Caco-2 (cell line): Measurements from ENCODE around the gene MYO16. TPM values are rescaled to one million over a fixed set of nuclear protein-coding genes. Genes with fewer than 3 reads are reported as not detected.
A peak's percentile ranks its signal among the peaks of the same experiment; 100 is the strongest.

Experiments
- BruUV-seq: library from RNA; stranded (reverse); fragments of 400-500 nt; replicated peaks from 2 replicates; lab custom pipeline; 2021; lab: Mats Ljungman, UMichigan
- CTCF ChIA-PET: fragments of 300-600 bp; sonication (Branson Sonifier 250); formaldehyde crosslinking; loops from one replicate; lab custom pipeline; 2022; ENCODE audit warnings: antibody characterized with exemption; lab: Charles Lee
- POLR2A ChIA-PET: fragments of 300-600 bp; sonication (Branson Sonifier 250); formaldehyde crosslinking; loops from one replicate; lab custom pipeline; 2022; ENCODE audit warnings: antibody characterized with exemption; lab: Charles Lee
- DNase-seq, 2 experiments: peaks; one replicate each; pipeline versions ENCODE4 v3.0.0 to v3.0.0-alpha.2; 2020 to 2022
- H3K27me3 ChIP-seq: replicated peaks from 2 replicates; pipeline ENCODE4 v1.6.0; 2011; ENCODE audit warnings: low read length; ENCODE audit not compliant: control insufficient read depth, insufficient read depth
- H3K36me3 ChIP-seq: 2 replicates; pipeline ENCODE4 v1.5.1; 2011; ENCODE audit warnings: low read length; ENCODE audit not compliant: control insufficient read depth, insufficient read depth
- H3K4me1 ChIP-seq: fragments of 250-450 bp; sonication (Bioruptor Pico); 2 replicates; pipeline ENCODE4 v1.5.1; 2020; ENCODE audit warnings: mild to moderate bottlenecking
- H3K4me3 ChIP-seq: 2 replicates; pipeline ENCODE4 v1.5.1; 2011; ENCODE audit warnings: low read depth, mild to moderate bottlenecking, control low read depth, low read length
- H3K9me3 ChIP-seq: fragments of 250-450 bp; sonication (Bioruptor Pico); 2 replicates; pipeline ENCODE4 v1.5.1; 2020; ENCODE audit warnings: mild to moderate bottlenecking, moderate library complexity
- H3K27ac Mint-ChIP-seq: one replicate; pipeline ENCODE4 v1.8.0; 2022; ENCODE audit warnings: mixed read lengths; ENCODE audit not compliant: unreplicated experiment
- H3K27me3 Mint-ChIP-seq: one replicate; pipeline ENCODE4 v1.8.0; 2022; ENCODE audit warnings: mixed read lengths; ENCODE audit not compliant: insufficient read depth, unreplicated experiment
- H3K36me3 Mint-ChIP-seq: one replicate; pipeline ENCODE4 v1.8.0; 2022; ENCODE audit warnings: mild to moderate bottlenecking, mixed read lengths; ENCODE audit not compliant: insufficient read depth, unreplicated experiment
- H3K4me1 Mint-ChIP-seq: one replicate; pipeline ENCODE4 v1.8.0; 2022; ENCODE audit warnings: low read depth, mixed read lengths; ENCODE audit not compliant: unreplicated experiment
- H3K4me3 Mint-ChIP-seq: one replicate; pipeline ENCODE4 v1.8.0; 2022; ENCODE audit warnings: mild to moderate bottlenecking, moderate library complexity, mixed read lengths; ENCODE audit not compliant: unreplicated experiment
- H3K9me3 Mint-ChIP-seq: one replicate; pipeline ENCODE4 v1.8.0; 2022; ENCODE audit warnings: mixed read lengths; ENCODE audit not compliant: unreplicated experiment
- intact Hi-C: fragments of 100-400 bp; cut with micrococcal nuclease; formaldehyde crosslinking; loops from one replicate; pipeline ENCODE4 v1.10.0; 2022; ENCODE audit not compliant: unreplicated experiment
- total RNA-seq: library from RNA; stranded (reverse); gene quantifications from 2 replicates; pipeline ENCODE4 v1.2.3, GENCODE V29; 2022
- TF ChIP-seq, protein P1 (sequence below), 2 experiments: fragments of 200-600 bp in 1 of 2; IDR thresholded peaks; 1 replicate in 1 of 2; 2 replicates in 1 of 2; pipeline versions ENCODE4 v1.5.1 to v1.8.0; 2011 to 2022; ENCODE audit warnings: antibody characterized with exemption in 1 of 2, control low read depth in 1 of 2, inconsistent platforms in 1 of 2, low read depth in 1 of 2, low read length in 1 of 2, mild to moderate bottlenecking in 1 of 2, moderate library complexity in 1 of 2; ENCODE audit not compliant: insufficient read depth in 1 of 2, severe bottlenecking in 1 of 2, unreplicated experiment in 1 of 2

The MYO16 gene
- total RNA-seq, 1 experiment from 2014 or later, result not detected

GRCh38 chr13:108859197-108860012 lies 230.0 kb downstream of the MYO16 start:
- H3K4me1 ChIP-seq, result no peaks in the 10 kb centered on the region

GRCh38 chr13:108860418-108860817 lies 231.0 kb downstream of the MYO16 start:
- CTCF ChIA-PET, result no interaction called here
- Histone ChIP-seq H3K27me3 (no peaks in the 10 kb centered on the region), H3K4me3 (no peak overlapping the region), H3K9me3 (no peaks in the 10 kb centered on the region), H3K4me1 (no peaks in the 10 kb centered on the region), H3K36me3 (no peaks in the 10 kb centered on the region)
- no peak overlapping the region for H3K4me3 Mint-ChIP-seq
- H3K27me3 Mint-ChIP-seq, result no peaks in the 10 kb centered on the region
- H3K9me3 Mint-ChIP-seq, result peaks cover 23% of the 10 kb centered on the region
- peaks cover 12% of the 10 kb centered on the region for H3K4me1 Mint-ChIP-seq
- peak overlapping the region; percentile 43 for H3K27ac Mint-ChIP-seq
- POLR2A ChIA-PET, result no interaction called here
- TF ChIP-seq, protein P1, sequence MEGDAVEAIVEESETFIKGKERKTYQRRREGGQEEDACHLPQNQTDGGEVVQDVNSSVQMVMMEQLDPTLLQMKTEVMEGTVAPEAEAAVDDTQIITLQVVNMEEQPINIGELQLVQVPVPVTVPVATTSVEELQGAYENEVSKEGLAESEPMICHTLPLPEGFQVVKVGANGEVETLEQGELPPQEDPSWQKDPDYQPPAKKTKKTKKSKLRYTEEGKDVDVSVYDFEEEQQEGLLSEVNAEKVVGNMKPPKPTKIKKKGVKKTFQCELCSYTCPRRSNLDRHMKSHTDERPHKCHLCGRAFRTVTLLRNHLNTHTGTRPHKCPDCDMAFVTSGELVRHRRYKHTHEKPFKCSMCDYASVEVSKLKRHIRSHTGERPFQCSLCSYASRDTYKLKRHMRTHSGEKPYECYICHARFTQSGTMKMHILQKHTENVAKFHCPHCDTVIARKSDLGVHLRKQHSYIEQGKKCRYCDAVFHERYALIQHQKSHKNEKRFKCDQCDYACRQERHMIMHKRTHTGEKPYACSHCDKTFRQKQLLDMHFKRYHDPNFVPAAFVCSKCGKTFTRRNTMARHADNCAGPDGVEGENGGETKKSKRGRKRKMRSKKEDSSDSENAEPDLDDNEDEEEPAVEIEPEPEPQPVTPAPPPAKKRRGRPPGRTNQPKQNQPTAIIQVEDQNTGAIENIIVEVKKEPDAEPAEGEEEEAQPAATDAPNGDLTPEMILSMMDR (IDR thresholded peaks at IDR 0.05; ENCODE audit: insufficient read depth in 1 of 2, low read depth in 1 of 2, low read length in 1 of 2, severe bottlenecking in 1 of 2, unreplicated experiment in 1 of 2), result no peak
- intact Hi-C loops, result no loop called here
- no TSS peak for BruUV-seq
- no peak for DNase-seq
- no peaks in the 10 kb centered on the region for H3K36me3 Mint-ChIP-seq

More at GRCh38 chr13:108859197-108860012, 230.0 kb downstream of the MYO16 start:
- POLR2A ChIA-PET, result no interaction called here
- Histone ChIP-seq H3K9me3 (no peaks in the 10 kb centered on the region), H3K4me3 (no peak overlapping the region), H3K36me3 (no peaks in the 10 kb centered on the region), H3K27me3 (no peaks in the 10 kb centered on the region)
- intact Hi-C loops, result loop anchor here (2.0 kb wide), 1 partner anchor 25 kb away; no protein-coding TSS in a partner anchor
- H3K36me3 Mint-ChIP-seq, result no peaks in the 10 kb centered on the region
- DNase-seq, result peak in 1 of 2 experiments; percentile 5
- H3K9me3 Mint-ChIP-seq, result peaks cover 23% of the 10 kb centered on the region
- BruUV-seq, result no TSS peak
- TF ChIP-seq, protein P1 (IDR thresholded peaks at IDR 0.05; ENCODE audit: insufficient read depth in 1 of 2, low read depth in 1 of 2, low read length in 1 of 2, severe bottlenecking in 1 of 2, unreplicated experiment in 1 of 2), result no peak
- peak overlapping the region; percentile 50 for H3K4me3 Mint-ChIP-seq
- CTCF ChIA-PET, result no interaction called here
- no peaks in the 10 kb centered on the region for H3K27me3 Mint-ChIP-seq
- H3K27ac Mint-ChIP-seq, result peak overlapping the region; percentile 43
- H3K4me1 Mint-ChIP-seq, result peaks cover 20% of the 10 kb centered on the region

DNA sequence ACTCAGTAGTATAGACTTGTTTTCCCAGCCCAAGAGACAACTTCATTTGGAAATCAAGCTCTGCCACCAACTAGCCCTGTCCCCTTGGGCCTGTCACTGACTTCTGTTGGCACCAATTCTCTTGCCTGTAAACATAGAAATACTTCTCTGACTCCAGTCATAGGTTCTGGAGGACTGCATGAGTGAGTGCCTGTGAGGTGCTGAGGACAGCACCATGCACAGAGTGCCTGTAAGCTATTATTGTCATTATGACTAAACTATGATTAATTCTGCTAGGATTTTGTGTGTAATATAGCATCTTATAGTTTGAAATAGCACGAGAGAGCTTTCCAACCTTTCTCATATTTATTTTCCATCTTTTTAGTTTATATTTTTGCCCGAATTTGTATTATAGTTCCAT lies 247.9 kb downstream of the MYO16 start:
- intact Hi-C loops, result no loop called here
- Mint-ChIP-seq H3K9me3 (peaks cover 8% of the 10 kb centered on the region), H3K36me3 (no peaks in the 10 kb centered on the region), H3K4me3 (no peak overlapping the region), H3K27me3 (peaks cover 2% of the 10 kb centered on the region), H3K4me1 (no peaks in the 10 kb centered on the region), H3K27ac (no peak overlapping the region)
- TF ChIP-seq, protein P1 (IDR thresholded peaks at IDR 0.05; ENCODE audit: insufficient read depth in 1 of 2, low read depth in 1 of 2, low read length in 1 of 2, severe bottlenecking in 1 of 2, unreplicated experiment in 1 of 2), result no peak
- no peaks in the 10 kb centered on the region for H3K4me1 ChIP-seq
- ChIA-PET CTCF (no interaction called here), POLR2A (no interaction called here)
- H3K9me3 ChIP-seq, result no peaks in the 10 kb centered on the region
- no peaks in the 10 kb centered on the region for H3K27me3 ChIP-seq
- BruUV-seq, result no TSS peak
- H3K36me3 ChIP-seq, result no peaks in the 10 kb centered on the region
- H3K4me3 ChIP-seq, result no peak overlapping the region
- no peak for DNase-seq
